Measurements from ENCODE around the gene MPHOSPH6.
"Not testable (repeated sequence)": the region's sequence is repeated elsewhere in the genome, so short reads cannot be mapped to it uniquely, and the experiment has no call there.

Gene MPHOSPH6

DNA sequence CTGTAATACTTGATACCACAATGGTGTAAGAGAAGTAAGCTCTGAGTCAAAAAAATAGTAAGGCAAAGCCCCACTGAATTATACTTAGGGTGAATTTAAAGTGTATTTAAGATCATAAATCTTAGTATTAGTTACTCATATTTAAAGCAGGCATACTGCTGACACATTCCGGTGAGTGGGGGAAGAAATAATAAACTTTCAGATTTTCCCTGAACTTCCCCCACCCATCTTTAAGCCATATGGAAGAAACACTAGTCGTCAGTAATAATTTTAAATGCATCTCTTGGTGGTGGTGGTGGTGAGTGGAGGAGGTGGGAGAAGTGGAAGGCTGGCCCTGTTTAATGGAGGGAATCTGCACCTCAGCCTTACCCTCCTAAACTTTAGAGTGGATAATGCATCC, 20.5 kb downstream of the MPHOSPH6 start:
- peaks cover 66% of the 10 kb centered on the region for H3K36me3 Mint-ChIP-seq (ENCODE audit: low read depth)
- no peaks in the 10 kb centered on the region for H3K9me3 Mint-ChIP-seq
- H3K27me3 Mint-ChIP-seq = no peaks in the 10 kb centered on the region
- no peak overlapping the region for H3K4me3 Mint-ChIP-seq
- H3K27ac Mint-ChIP-seq = no peak overlapping the region
- no peaks in the 10 kb centered on the region for H3K4me1 Mint-ChIP-seq (ENCODE audit: low read depth)

GRCh38 chr16:82147546-82147945, 22.5 kb downstream of the MPHOSPH6 start:
- no peak overlapping the region for H3K4me3 Mint-ChIP-seq
- no peak overlapping the region for H3K27ac Mint-ChIP-seq
- no peaks in the 10 kb centered on the region for H3K4me1 Mint-ChIP-seq (ENCODE audit: low read depth)
- no peaks in the 10 kb centered on the region for H3K9me3 Mint-ChIP-seq
- no peaks in the 10 kb centered on the region for H3K27me3 Mint-ChIP-seq
- peaks cover 49% of the 10 kb centered on the region for H3K36me3 Mint-ChIP-seq (ENCODE audit: low read depth)

DNA sequence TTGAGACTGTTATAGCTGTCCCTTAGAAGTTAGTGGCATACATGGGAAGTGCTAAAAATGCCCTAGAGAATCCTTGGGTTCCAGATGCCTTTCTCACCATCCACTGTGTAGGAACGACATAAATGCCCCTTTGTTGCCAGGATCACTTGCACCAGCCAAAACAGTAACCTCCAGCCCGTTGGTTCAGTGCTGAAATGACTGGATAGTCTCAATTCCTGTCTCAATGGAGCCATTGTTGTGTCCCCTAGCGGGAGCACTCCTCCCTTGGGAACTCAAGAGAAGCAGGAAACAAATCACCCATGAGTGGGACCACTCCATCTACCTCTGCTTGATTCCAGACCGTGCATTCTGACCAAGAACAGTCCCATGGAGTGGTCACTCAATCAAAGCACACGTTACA, 23.1 kb downstream of the MPHOSPH6 start:
- no peaks in the 10 kb centered on the region for H3K27me3 Mint-ChIP-seq
- no peak overlapping the region for H3K27ac Mint-ChIP-seq
- H3K9me3 Mint-ChIP-seq = no peaks in the 10 kb centered on the region
- no peak overlapping the region for H3K4me3 Mint-ChIP-seq
- H3K4me1 Mint-ChIP-seq (ENCODE audit: low read depth) = no peaks in the 10 kb centered on the region
- H3K36me3 Mint-ChIP-seq (ENCODE audit: low read depth) = peaks cover 45% of the 10 kb centered on the region

- H3K27me3 Mint-ChIP-seq = no peaks in the 10 kb centered on the region
- peaks cover 45% of the 10 kb centered on the region for H3K36me3 Mint-ChIP-seq (ENCODE audit: low read depth)
- H3K4me3 Mint-ChIP-seq = no peak overlapping the region
- no peaks in the 10 kb centered on the region for H3K4me1 Mint-ChIP-seq (ENCODE audit: low read depth)
- H3K27ac Mint-ChIP-seq = no peak overlapping the region
- H3K9me3 Mint-ChIP-seq = no peaks in the 10 kb centered on the region
These were observed 23.5 kb downstream of the MPHOSPH6 start for GRCh38 chr16:82146556-82146955.

DNA sequence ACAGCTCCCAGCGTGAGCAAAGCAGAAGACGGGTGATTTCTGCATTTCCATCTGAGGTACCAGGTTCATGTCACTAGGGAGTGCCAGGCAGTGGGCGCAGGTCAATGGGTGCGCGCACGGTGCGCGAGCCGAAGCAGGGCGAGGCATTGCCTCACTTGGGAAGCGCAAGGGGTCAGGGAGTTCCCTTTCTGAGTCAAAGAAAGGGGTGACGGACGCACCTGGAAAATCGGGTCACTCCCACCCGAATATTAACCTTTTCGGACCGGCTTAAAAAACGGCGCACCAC, 30.8 kb downstream of the MPHOSPH6 start:
- H3K9me3 Mint-ChIP-seq; H3K27ac Mint-ChIP-seq; H3K27me3 Mint-ChIP-seq; H3K4me1 Mint-ChIP-seq (ENCODE audit: low read depth); H3K4me3 Mint-ChIP-seq: not testable (repeated sequence)
- peaks cover 21% of the 10 kb centered on the region for H3K36me3 Mint-ChIP-seq (ENCODE audit: low read depth)

GRCh38 chr16:82138478-82139285, 31.3 kb downstream of the MPHOSPH6 start:
- peaks cover 21% of the 10 kb centered on the region for H3K36me3 Mint-ChIP-seq (ENCODE audit: low read depth)
- H3K9me3 Mint-ChIP-seq = no peaks in the 10 kb centered on the region
- H3K4me3 Mint-ChIP-seq = no peak overlapping the region
- H3K27ac Mint-ChIP-seq = peak overlapping the region; percentile 34
- peaks cover 15% of the 10 kb centered on the region for H3K4me1 Mint-ChIP-seq (ENCODE audit: low read depth)
- no peaks in the 10 kb centered on the region for H3K27me3 Mint-ChIP-seq

GRCh38 chr16:82137822-82138167, 32.2 kb downstream of the MPHOSPH6 start:
- H3K9me3 Mint-ChIP-seq = no peaks in the 10 kb centered on the region
- H3K4me1 Mint-ChIP-seq (ENCODE audit: low read depth) = peaks cover 24% of the 10 kb centered on the region
- peaks cover 21% of the 10 kb centered on the region for H3K36me3 Mint-ChIP-seq (ENCODE audit: low read depth)
- no peak overlapping the region for H3K27ac Mint-ChIP-seq
- no peak overlapping the region for H3K4me3 Mint-ChIP-seq
- no peaks in the 10 kb centered on the region for H3K27me3 Mint-ChIP-seq

- Mint-ChIP-seq H3K4me3 (no peak overlapping the region), H3K4me1 (ENCODE audit: low read depth) (peaks cover 24% of the 10 kb centered on the region), H3K9me3 (no peaks in the 10 kb centered on the region), H3K36me3 (ENCODE audit: low read depth) (peaks cover 21% of the 10 kb centered on the region), H3K27ac (no peak overlapping the region), H3K27me3 (no peaks in the 10 kb centered on the region)
These were observed 32.8 kb downstream of the MPHOSPH6 start for GRCh38 chr16:82136956-82137821.

DNA sequence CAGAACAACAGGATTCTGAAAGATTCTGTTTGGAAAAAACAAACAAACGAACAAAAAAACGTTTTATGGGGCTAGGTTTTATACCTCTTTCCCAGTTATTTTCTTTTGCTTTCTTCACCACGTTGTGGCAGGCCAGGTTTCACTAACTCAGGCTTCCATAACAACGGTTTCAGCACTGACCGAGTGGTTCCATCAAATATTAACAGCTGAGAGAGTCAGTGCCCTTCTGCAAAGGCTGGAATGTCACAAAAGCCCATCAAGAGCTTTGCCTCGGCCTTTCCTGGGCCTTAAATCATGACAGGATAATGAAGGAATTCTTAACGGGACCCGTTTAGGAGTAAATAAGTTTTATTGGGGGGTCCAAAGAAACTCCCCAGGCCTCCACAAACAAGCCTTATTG, 34.2 kb downstream of the MPHOSPH6 start:
- Mint-ChIP-seq H3K27ac (no peak overlapping the region), H3K4me1 (ENCODE audit: low read depth) (peaks cover 24% of the 10 kb centered on the region), H3K27me3 (no peaks in the 10 kb centered on the region), H3K36me3 (ENCODE audit: low read depth) (peaks cover 21% of the 10 kb centered on the region), H3K9me3 (no peaks in the 10 kb centered on the region), H3K4me3 (no peak overlapping the region)

DNA sequence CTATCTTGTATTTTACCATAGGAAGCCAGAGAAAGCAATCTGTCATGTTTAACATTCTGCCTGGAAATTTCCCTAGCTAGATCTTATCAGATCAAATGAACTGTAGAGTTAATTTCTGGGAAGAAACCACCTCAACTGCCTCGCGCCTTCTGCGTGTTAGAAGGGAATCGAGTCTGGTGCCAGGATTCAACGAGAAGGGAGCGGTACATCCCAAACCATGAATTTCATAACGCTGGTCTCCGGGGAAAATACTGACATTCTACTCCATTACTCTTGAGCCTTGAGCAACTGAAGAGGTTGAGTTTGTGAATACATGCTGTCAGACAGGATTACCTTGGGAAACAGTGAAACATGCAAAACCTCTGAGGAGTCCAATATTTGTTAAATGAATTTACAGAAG, 35.2 kb downstream of the MPHOSPH6 start:
- H3K4me3 Mint-ChIP-seq = no peak overlapping the region
- peaks cover 24% of the 10 kb centered on the region for H3K4me1 Mint-ChIP-seq (ENCODE audit: low read depth)
- no peaks in the 10 kb centered on the region for H3K9me3 Mint-ChIP-seq
- no peaks in the 10 kb centered on the region for H3K27me3 Mint-ChIP-seq
- H3K27ac Mint-ChIP-seq = no peak overlapping the region
- peaks cover 21% of the 10 kb centered on the region for H3K36me3 Mint-ChIP-seq (ENCODE audit: low read depth)

DNA sequence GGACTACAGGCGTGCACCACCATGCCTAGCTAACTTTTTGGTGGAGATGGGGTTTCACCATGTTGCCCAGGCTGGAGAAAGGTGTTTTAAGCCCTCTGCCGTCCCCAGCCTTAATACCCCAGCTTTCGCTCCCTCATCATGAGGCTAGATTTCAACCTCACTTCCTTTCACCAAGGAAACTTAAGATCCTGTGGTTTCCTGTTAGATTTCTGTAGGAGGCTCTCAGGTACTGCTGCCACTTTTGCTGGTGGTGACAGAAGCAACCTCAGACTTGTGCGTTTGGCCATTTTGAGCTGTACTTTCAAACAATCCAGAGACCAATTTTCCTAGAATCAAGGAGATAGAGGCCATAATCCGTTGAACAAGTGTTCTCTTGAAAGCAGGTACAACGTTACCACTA, 36.2 kb downstream of the MPHOSPH6 start:
- Mint-ChIP-seq H3K27ac (peak overlapping the region; percentile 31), H3K9me3 (no peaks in the 10 kb centered on the region), H3K4me1 (ENCODE audit: low read depth) (peaks cover 20% of the 10 kb centered on the region), H3K27me3 (no peaks in the 10 kb centered on the region), H3K4me3 (no peak overlapping the region), H3K36me3 (ENCODE audit: low read depth) (peaks cover 16% of the 10 kb centered on the region)

- H3K27ac Mint-ChIP-seq = no peak overlapping the region
- H3K9me3 Mint-ChIP-seq = peaks cover 5% of the 10 kb centered on the region
- H3K4me3 Mint-ChIP-seq = no peak overlapping the region
- peaks cover 20% of the 10 kb centered on the region for H3K4me1 Mint-ChIP-seq (ENCODE audit: low read depth)
- no peaks in the 10 kb centered on the region for H3K27me3 Mint-ChIP-seq
- no peaks in the 10 kb centered on the region for H3K36me3 Mint-ChIP-seq (ENCODE audit: low read depth)
These were observed 40.1 kb downstream of the MPHOSPH6 start for GRCh38 chr16:82129881-82130280.

- Mint-ChIP-seq H3K27ac (no peak overlapping the region), H3K4me1 (ENCODE audit: low read depth) (no peaks in the 10 kb centered on the region), H3K27me3 (no peaks in the 10 kb centered on the region), H3K4me3 (no peak overlapping the region), H3K36me3 (ENCODE audit: low read depth) (no peaks in the 10 kb centered on the region), H3K9me3 (peaks cover 5% of the 10 kb centered on the region)
These were observed 45.4 kb downstream of the MPHOSPH6 start for GRCh38 chr16:82124651-82125050.

DNA sequence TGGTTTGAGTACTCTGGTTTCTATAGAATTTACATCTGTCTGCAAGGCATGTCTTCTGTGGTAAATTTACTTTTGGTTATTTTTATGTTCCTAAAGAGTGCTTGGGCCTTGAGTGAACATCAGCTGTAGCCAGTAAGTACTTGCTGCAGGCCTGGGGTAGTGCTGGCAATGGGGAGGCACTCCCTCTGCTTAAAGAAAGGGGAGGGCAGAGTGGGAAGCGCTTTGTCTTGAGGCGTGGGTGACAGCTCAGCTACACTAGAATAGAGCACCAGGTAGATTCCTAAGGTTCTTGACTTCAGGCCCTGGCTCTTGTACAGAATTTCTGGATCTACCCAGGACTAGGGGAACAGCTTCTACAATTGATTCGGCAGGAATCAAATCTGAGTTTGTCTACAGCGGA, 50.6 kb downstream of the MPHOSPH6 start:
- H3K27me3 Mint-ChIP-seq = no peaks in the 10 kb centered on the region
- H3K27ac Mint-ChIP-seq = no peak overlapping the region
- no peaks in the 10 kb centered on the region for H3K9me3 Mint-ChIP-seq
- no peak overlapping the region for H3K4me3 Mint-ChIP-seq
- no peaks in the 10 kb centered on the region for H3K36me3 Mint-ChIP-seq (ENCODE audit: low read depth)
- H3K4me1 Mint-ChIP-seq (ENCODE audit: low read depth) = no peaks in the 10 kb centered on the region

DNA sequence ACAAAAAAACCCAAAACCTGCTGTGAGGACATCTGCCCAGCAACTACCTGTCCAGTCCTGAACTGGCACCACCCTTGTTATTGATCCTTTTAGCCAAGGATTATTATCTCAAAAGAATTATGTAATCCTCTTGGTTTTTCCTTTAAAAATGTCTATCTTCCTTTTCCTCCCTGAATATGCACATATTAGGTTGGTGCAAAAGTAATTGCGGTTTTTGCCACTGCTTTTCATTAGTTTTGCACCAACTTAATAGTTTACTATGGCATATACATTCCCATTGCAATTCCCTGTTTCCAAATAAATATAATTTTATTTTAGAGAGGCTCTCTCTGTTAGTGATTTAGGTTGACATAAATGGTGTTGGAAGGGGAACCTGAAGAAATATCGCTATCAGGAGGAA, 51.3 kb downstream of the MPHOSPH6 start:
- Mint-ChIP-seq H3K27me3 (no peaks in the 10 kb centered on the region), H3K27ac (no peak overlapping the region), H3K9me3 (no peaks in the 10 kb centered on the region), H3K4me3 (no peak overlapping the region), H3K4me1 (ENCODE audit: low read depth) (no peaks in the 10 kb centered on the region), H3K36me3 (ENCODE audit: low read depth) (no peaks in the 10 kb centered on the region)

GRCh38 chr16:82116535-82116934, 53.5 kb downstream of the MPHOSPH6 start:
- Mint-ChIP-seq H3K27ac (no peak overlapping the region), H3K36me3 (ENCODE audit: low read depth) (no peaks in the 10 kb centered on the region), H3K4me3 (no peak overlapping the region), H3K27me3 (no peaks in the 10 kb centered on the region), H3K4me1 (ENCODE audit: low read depth) (no peaks in the 10 kb centered on the region), H3K9me3 (no peaks in the 10 kb centered on the region)

All from stimulated activated naive CD8-positive, alpha-beta T cell treated with anti-CD3 and anti-CD28 coated beads, Interleukin-15, Interleukin-2, amounts not matched to agents 100 ng/mL and 50 ng/mL, for 24 hours (primary cell).